ENCODE data around the gene ARL6IP1. TPM values are rescaled to one million over a fixed set of nuclear protein-coding genes. Genes with fewer than 3 reads are reported as not detected.

Gene ARL6IP1
- total RNA-seq, 1 donor from 2014 or later, result 128 TPM

- H3K27ac ChIP-seq (ENCODE audit: low read depth, low read length), result no peak overlapping the region
- H3K4me1 ChIP-seq (ENCODE audit: insufficient read depth, low read length), result no peaks in the 10 kb centered on the region
- no peak overlapping the region for H3K9ac ChIP-seq (ENCODE audit: low read length)
- H2AFZ ChIP-seq (ENCODE audit: low read depth, low read length), result no peak overlapping the region
- peaks cover 76% of the 10 kb centered on the region for H3K36me3 ChIP-seq (ENCODE audit: insufficient read depth, low read length)
- H3K79me2 ChIP-seq (ENCODE audit: insufficient read depth, low read length), result no peaks in the 10 kb centered on the region
- H3K36me3 Mint-ChIP-seq (ENCODE audit: low read depth, unreplicated experiment), result peaks cover 20% of the 10 kb centered on the region
- no peak overlapping the region for H3K27ac Mint-ChIP-seq (ENCODE audit: unreplicated experiment)
- H3K27me3 ChIP-seq (ENCODE audit: insufficient read depth, low read length), result no peaks in the 10 kb centered on the region
- H3K4me1 Mint-ChIP-seq (ENCODE audit: low read depth, unreplicated experiment), result no peaks in the 10 kb centered on the region
- H3K9me3 ChIP-seq (ENCODE audit: insufficient read depth, low read depth, low read length), result no peaks in the 10 kb centered on the region
- FAIRE-seq, result no peak
- no peak for TF ChIP-seq EZH2 (IDR thresholded peaks at IDR 0.05; ENCODE audit: insufficient read depth, low read length)
- no peak for DNase-seq (ENCODE audit: low read depth)
- H4K20me1 ChIP-seq (ENCODE audit: insufficient read depth, low read length), result no peaks in the 10 kb centered on the region
- H3K9me3 Mint-ChIP-seq (ENCODE audit: unreplicated experiment), result no peaks in the 10 kb centered on the region
- no peak overlapping the region for H3K4me3 Mint-ChIP-seq (ENCODE audit: unreplicated experiment)
- no peak overlapping the region for H3K4me2 ChIP-seq (ENCODE audit: low read length)
- no peak overlapping the region for H3K4me3 ChIP-seq (ENCODE audit: insufficient read depth, low read depth, low read length)
- no peaks in the 10 kb centered on the region for H3K27me3 Mint-ChIP-seq (ENCODE audit: low read depth, unreplicated experiment)
Observed at GRCh38 chr16:18832613-18833012, 31.3 kb upstream of the ARL6IP1 start.

GRCh38 chr16:18832006-18832405 lies 30.7 kb upstream of the ARL6IP1 start:
- no peak overlapping the region for H3K9ac ChIP-seq (ENCODE audit: low read length)
- Mint-ChIP-seq H3K4me1 (ENCODE audit: low read depth, unreplicated experiment) (no peaks in the 10 kb centered on the region), H3K9me3 (ENCODE audit: unreplicated experiment) (no peaks in the 10 kb centered on the region), H3K4me3 (ENCODE audit: unreplicated experiment) (no peak overlapping the region), H3K27ac (ENCODE audit: unreplicated experiment) (no peak overlapping the region), H3K36me3 (ENCODE audit: low read depth, unreplicated experiment) (peaks cover 15% of the 10 kb centered on the region), H3K27me3 (ENCODE audit: low read depth, unreplicated experiment) (no peaks in the 10 kb centered on the region)
- no peaks in the 10 kb centered on the region for H3K4me1 ChIP-seq (ENCODE audit: insufficient read depth, low read length)
- peaks cover 71% of the 10 kb centered on the region for H3K36me3 ChIP-seq (ENCODE audit: insufficient read depth, low read length)
- DNase-seq (ENCODE audit: low read depth), result no peak
- H4K20me1 ChIP-seq (ENCODE audit: insufficient read depth, low read length), result no peaks in the 10 kb centered on the region
- H3K4me3 ChIP-seq (ENCODE audit: insufficient read depth, low read depth, low read length), result no peak overlapping the region
- H3K79me2 ChIP-seq (ENCODE audit: insufficient read depth, low read length), result no peaks in the 10 kb centered on the region
- no peak for FAIRE-seq
- TF ChIP-seq CTCF (IDR thresholded peaks at IDR 0.05; ENCODE audit: insufficient read depth, low read depth, low read length) (no peak), EZH2 (IDR thresholded peaks at IDR 0.05; ENCODE audit: insufficient read depth, low read length) (no peak)
- no peak overlapping the region for H3K27ac ChIP-seq (ENCODE audit: low read depth, low read length)
- H2AFZ ChIP-seq (ENCODE audit: low read depth, low read length), result no peak overlapping the region
- no peaks in the 10 kb centered on the region for H3K27me3 ChIP-seq (ENCODE audit: insufficient read depth, low read length)
- H3K9me3 ChIP-seq (ENCODE audit: insufficient read depth, low read depth, low read length), result no peaks in the 10 kb centered on the region
- no peak overlapping the region for H3K4me2 ChIP-seq (ENCODE audit: low read length)

GRCh38 chr16:18829251-18829650 lies 27.9 kb upstream of the ARL6IP1 start:
- Histone ChIP-seq H3K4me1 (ENCODE audit: insufficient read depth, low read length) (no peaks in the 10 kb centered on the region), H3K27ac (ENCODE audit: low read depth, low read length) (no peak overlapping the region), H2AFZ (ENCODE audit: low read depth, low read length) (no peak overlapping the region), H3K27me3 (ENCODE audit: insufficient read depth, low read length) (no peaks in the 10 kb centered on the region), H3K79me2 (ENCODE audit: insufficient read depth, low read length) (no peaks in the 10 kb centered on the region), H3K4me3 (ENCODE audit: insufficient read depth, low read depth, low read length) (no peak overlapping the region), H3K4me2 (ENCODE audit: low read length) (no peak overlapping the region), H4K20me1 (ENCODE audit: insufficient read depth, low read length) (no peaks in the 10 kb centered on the region), H3K9me3 (ENCODE audit: insufficient read depth, low read depth, low read length) (no peaks in the 10 kb centered on the region), H3K36me3 (ENCODE audit: insufficient read depth, low read length) (peaks cover 50% of the 10 kb centered on the region), H3K9ac (ENCODE audit: low read length) (no peak overlapping the region)
- H3K9me3 Mint-ChIP-seq (ENCODE audit: unreplicated experiment), result no peaks in the 10 kb centered on the region
- no peak overlapping the region for H3K4me3 Mint-ChIP-seq (ENCODE audit: unreplicated experiment)
- peaks cover 7% of the 10 kb centered on the region for H3K36me3 Mint-ChIP-seq (ENCODE audit: low read depth, unreplicated experiment)
- no peaks in the 10 kb centered on the region for H3K27me3 Mint-ChIP-seq (ENCODE audit: low read depth, unreplicated experiment)
- H3K4me1 Mint-ChIP-seq (ENCODE audit: low read depth, unreplicated experiment), result no peaks in the 10 kb centered on the region
- no peak overlapping the region for H3K27ac Mint-ChIP-seq (ENCODE audit: unreplicated experiment)
- no peak for DNase-seq (ENCODE audit: low read depth)
- no peak for FAIRE-seq
- no peak for TF ChIP-seq EZH2 (IDR thresholded peaks at IDR 0.05; ENCODE audit: insufficient read depth, low read length)
- TF ChIP-seq CTCF (IDR thresholded peaks at IDR 0.05; ENCODE audit: insufficient read depth, low read depth, low read length), result no peak
